K562 (cell line): ENCODE measurements around the gene PLEKHG4B. TPM values are rescaled to one million over a fixed set of nuclear protein-coding genes. Genes with fewer than 3 reads are reported as not detected.

Source experiments
- ATAC-seq: fragments of 200-7000 bp; cut with Tn5 transposase; 3 replicates; pipeline ENCODE4 v1.9.1; 2020; ENCODE audit warnings: moderate library complexity
- BruUV-seq: library from RNA; stranded (reverse); fragments of 400-500 nt; replicated peaks from 2 replicates; lab custom pipeline; 2021; lab: Mats Ljungman, UMichigan
- CTCF ChIA-PET: fragments of 300-600 bp; formaldehyde crosslinking; extraction: SDS; loops from one replicate; lab custom pipeline; 2021; ENCODE audit warnings: low intra/inter-chr PET ratio; lab: Yijun Ruan, JAX
- POLR2A ChIA-PET: fragments of 300-600, 350-650 bp; sonication (Branson Sonifier 250); formaldehyde crosslinking; extraction: SDS; loops from one replicate; lab custom pipeline; 2021; ENCODE audit warnings: antibody characterized with exemption, inconsistent platforms; lab: Yijun Ruan, JAX
- DNase-seq, 4 experiments: peaks; one replicate each; pipeline versions ENCODE4 v3.0.0 to v3.0.0-alpha.2; 2011 to 2018; ENCODE audit warnings: low spot score in 3 of 4, mixed read lengths in 3 of 4; ENCODE audit errors: extremely low read depth in 1 of 4
- FAIRE-seq: peaks from 2 replicates; lab custom pipeline; 2011; peaks lifted over from hg19 to GRCh38; lab: Jason Lieb, UNC
- H2AFZ ChIP-seq: 2 replicates; pipeline ENCODE4 v1.6.0; 2011; ENCODE audit warnings: low read depth, low read length, control low read depth, inconsistent platforms
- H3K27ac ChIP-seq: fragments of 200-600 bp; 3 replicates; pipeline ENCODE4 v1.8.0; 2011; ENCODE audit warnings: low read depth, mild to moderate bottlenecking, control low read depth, inconsistent platforms, low read length, moderate library complexity, mixed read lengths; ENCODE audit errors: extremely low read depth
- H3K27me3 ChIP-seq, 2 experiments: fragments of 300-600 bp in 1 of 2; 2 replicates in 1 of 2; 3 replicates in 1 of 2; pipeline versions ENCODE4 v1.6.0 to v1.8.0; 2011; ENCODE audit warnings: inconsistent platforms in 2 of 2, low read length in 2 of 2, mild to moderate bottlenecking in 1 of 2, mixed read lengths in 1 of 2, moderate library complexity in 1 of 2; ENCODE audit not compliant: control insufficient read depth in 2 of 2, insufficient read depth in 2 of 2
- H3K36me3 ChIP-seq: fragments of 300-600 bp; 3 replicates; pipeline ENCODE4 v1.8.0; 2011; ENCODE audit warnings: mild to moderate bottlenecking, low read length, inconsistent platforms; ENCODE audit not compliant: control insufficient read depth, insufficient read depth
- H3K4me1 ChIP-seq, 2 experiments: fragments of 200-600 bp in 1 of 2; replicated peaks in 1 of 2; 2 replicates in 1 of 2; 3 replicates in 1 of 2; pipeline versions ENCODE4 v1.5.1 to v1.8.0; 2011; ENCODE audit warnings: inconsistent platforms in 2 of 2, low read length in 2 of 2, mild to moderate bottlenecking in 1 of 2, mixed read lengths in 1 of 2, moderate library complexity in 1 of 2; ENCODE audit not compliant: control insufficient read depth in 2 of 2, insufficient read depth in 2 of 2
- H3K4me2 ChIP-seq: 2 replicates; pipeline ENCODE4 v1.6.1; 2011; ENCODE audit warnings: low read length, control low read depth, inconsistent platforms, mixed read lengths; ENCODE audit not compliant: insufficient read depth
- H3K4me3 ChIP-seq: fragments of 200-600 bp; sonication (generic), shearing (Covaris generic); 2 replicates; pipeline ENCODE4 v1.5.1; 2016; ENCODE audit warnings: control low read depth, inconsistent platforms
- H3K79me2 ChIP-seq: fragments of 200-600 bp; 3 replicates; pipeline ENCODE4 v1.8.0; 2011; ENCODE audit warnings: low read length, inconsistent platforms; ENCODE audit not compliant: control insufficient read depth, insufficient read depth
- H3K9ac ChIP-seq, 2 experiments: 2 replicates each; pipeline versions ENCODE4 v1.6.0 to v1.6.1; 2011; ENCODE audit warnings: low read depth in 2 of 2, low read length in 2 of 2, control low read depth in 1 of 2, inconsistent platforms in 1 of 2, mild to moderate bottlenecking in 1 of 2, mixed read lengths in 1 of 2; ENCODE audit not compliant: insufficient read depth in 1 of 2
- H3K9me1 ChIP-seq: one replicate; pipeline ENCODE4 v1.6.0; 2011; ENCODE audit warnings: inconsistent platforms, mild to moderate bottlenecking, low read length, moderate library complexity; ENCODE audit not compliant: control insufficient read depth, insufficient read depth
- H3K9me3 ChIP-seq: replicated peaks from 2 replicates; pipeline ENCODE4 v1.5.1; 2011; ENCODE audit warnings: low read depth, low read length, inconsistent platforms; ENCODE audit not compliant: control insufficient read depth, insufficient read depth
- H4K20me1 ChIP-seq: replicated peaks from 2 replicates; pipeline ENCODE4 v1.6.1; 2011; ENCODE audit warnings: low read length, inconsistent platforms, mixed read lengths; ENCODE audit not compliant: control insufficient read depth, insufficient read depth
- ATF6 ChIP-seq: sonication (generic); formaldehyde crosslinking; IDR thresholded peaks from 2 replicates; pipeline ENCODE4 v1.4.0; 2020; ENCODE audit warnings: mild to moderate bottlenecking, missing genetic modification reagents
- DDX20 ChIP-seq: fragments of 450-650 bp; IDR thresholded peaks from 2 replicates; pipeline ENCODE4 v1.6.1; 2016; ENCODE audit warnings: missing genetic modification characterization, low read depth, mild to moderate bottlenecking, missing compliant biosample characterization, moderate library complexity
- GTF3C2 ChIP-seq: IDR thresholded peaks from 3 replicates; pipeline ENCODE4 v1.6.1; 2011; ENCODE audit warnings: borderline replicate concordance, mild to moderate bottlenecking, moderate library complexity; ENCODE audit not compliant: insufficient read length; ENCODE audit errors: extremely low read depth
- HDGF ChIP-seq: fragments of 450-650 bp; IDR thresholded peaks from 2 replicates; pipeline ENCODE4 v1.6.1; 2016
- HMGN3 ChIP-seq: IDR thresholded peaks from 2 replicates; pipeline ENCODE4 v1.6.1; 2011; ENCODE audit warnings: borderline replicate concordance, low read depth, mild to moderate bottlenecking, mixed read lengths, low read length; ENCODE audit not compliant: insufficient read length; ENCODE audit errors: extremely low read depth
- PREB ChIP-seq: sonication (generic); formaldehyde crosslinking; IDR thresholded peaks from 2 replicates; pipeline ENCODE4 v1.8.1; 2023; ENCODE audit warnings: mild to moderate bottlenecking, missing genetic modification reagents
- ZNF217 ChIP-seq: sonication (generic); formaldehyde crosslinking; IDR thresholded peaks from 2 replicates; pipeline ENCODE4 v1.8.0; 2022; ENCODE audit warnings: mild to moderate bottlenecking, missing genetic modification reagents
- ZNF224 ChIP-seq: sonication (generic); formaldehyde crosslinking; IDR thresholded peaks from 2 replicates; pipeline ENCODE4 v1.8.0; 2022; ENCODE audit warnings: mild to moderate bottlenecking, missing genetic modification reagents
- ZNF79 ChIP-seq: fragments of 250-450 bp; sonication (Bioruptor Pico); IDR thresholded peaks from 2 replicates; pipeline ENCODE4 v1.4.0; 2020; ENCODE audit warnings: low read depth, mild to moderate bottlenecking, moderate library complexity
- WGBS: fragments of 100-300 bp; shearing (Covaris generic); methylation state at CpG from one replicate; pipeline ENCODE4 v1.1.6; 2016; ENCODE audit warnings: low coverage, mixed read lengths; ENCODE audit not compliant: insufficient coverage; ENCODE audit errors: missing lambda C conversion rate; 5-methylcytosine and 5-hydroxymethylcytosine counted together
- in situ Hi-C: fragments of 300-500 bp; cut with MboI; formaldehyde crosslinking; loops from 4 replicates; pipeline ENCODE4 v1.15.0; 2018; ENCODE audit warnings: inconsistent platforms, mixed read lengths
- intact Hi-C: fragments of 100-400 bp; cut with micrococcal nuclease; formaldehyde crosslinking; loops from 2 replicates; pipeline ENCODE4 v1.14.2; 2022
- polyA plus RNA-seq, 8 experiments: library from polyadenylated mRNA; depleted of rRNA in 4 of 8; stranded (reverse) in 5 of 8; unstranded in 3 of 8; fragments of >200 nt; fragmentation: Nextera tagmentation in 2 of 8; fragmentation: Illumina TruSeq in 1 of 8; extraction: Ambion mirVana in 2 of 8; extraction: Trizol in 1 of 8; gene quantifications; 2 replicates each; pipeline versions ENCODE4 v1.2.1 to v1.2.3, GENCODE V29; 2011 to 2014; ENCODE audit warnings: inconsistent platforms in 1 of 8, missing spikeins in 1 of 8
- total RNA-seq, 7 experiments: library from RNA; depleted of rRNA in 6 of 7; stranded (reverse); fragments of >200 nt in 6 of 7; fragmentation: Illumina TruSeq in 2 of 7; extraction: Trizol in 2 of 7; gene quantifications; 2 replicates each; pipeline versions ENCODE4 v1.2.1 to v1.2.3, GENCODE V29; 2011 to 2021; ENCODE audit warnings: low replicate concordance in 1 of 7

PLEKHG4B gene
- total and polyA plus RNA-seq, 9 of the 15 experiments (the other 6 are each of a cell fraction or from before 2014, with no cell fraction given) = 0.02 TPM; not detected in 8

GRCh38 chr5:48192-48591 is 43.8 kb upstream of the PLEKHG4B start:
- DNase-seq = no peak
- H3K4me3 ChIP-seq = no peak overlapping the region
- ChIA-PET POLR2A (no interaction called here), CTCF (no interaction called here)
- peaks cover 3 to 11% of the 10 kb centered on the region in 2 experiments; a peak in 2 of 5 replicates for H3K27me3 ChIP-seq
- H3K36me3 ChIP-seq = no peaks in the 10 kb centered on the region
- no peak overlapping the region for H3K4me2 ChIP-seq
- H3K9ac ChIP-seq = no peak overlapping the region
- intact Hi-C loops = no loop called here
- peaks cover 0 to 10% of the 10 kb centered on the region in 2 experiments; a peak in 2 of 5 replicates for H3K4me1 ChIP-seq
- H2AFZ ChIP-seq = no peak overlapping the region
- TF ChIP-seq HDGF (no peak), PREB (CRISPR knock-in tag) (no peak), HMGN3 (no peak), DDX20 (tag) (no peak), GTF3C2 (no peak), ATF6 (CRISPR knock-in tag) (no peak), ZNF224 (no peak), ZNF79 (no peak), ZNF217 (CRISPR knock-in tag) (no peak)
- no peak for ATAC-seq
- no peaks in the 10 kb centered on the region for H3K79me2 ChIP-seq
- H3K9me3 ChIP-seq = no peaks in the 10 kb centered on the region
- no peak for FAIRE-seq
- 0% methylated on average over 2 of the region's 2 CpGs for WGBS
- in situ Hi-C loops = no loop called here
- no peaks in the 10 kb centered on the region for H4K20me1 ChIP-seq
- no peaks in the 10 kb centered on the region for H3K9me1 ChIP-seq
- no TSS peak for BruUV-seq
- H3K27ac ChIP-seq = no peak overlapping the region
